Ascending aorta (tissue), 2 donors: Measurements from ENCODE around the gene VSIG10L. TPM values are rescaled to one million over a fixed set of nuclear protein-coding genes. Genes with fewer than 3 reads are reported as not detected.

Experiments
- DNase-seq, 2 donors: peaks; one replicate each; pipeline ENCODE4 v3.0.0-alpha.2; 2019; ENCODE audit warnings: low spot score in 2 of 2
- H3K27ac ChIP-seq, 2 donors: fragments of 200-600 bp; sonication (generic); one replicate each; pipeline ENCODE4 v1.5.1; 2016 to 2017; ENCODE audit warnings: mild to moderate bottlenecking in 1 of 2
- H3K27me3 ChIP-seq: fragments of 200-600 bp; sonication (generic); one replicate; pipeline ENCODE4 v1.5.1; 2017
- H3K36me3 ChIP-seq, 2 donors: fragments of 200-600 bp; sonication (generic); one replicate each; pipeline ENCODE4 v1.5.1; 2016
- H3K4me1 ChIP-seq, 2 donors: fragments of 200-600 bp; sonication (generic); one replicate each; pipeline ENCODE4 v1.5.1; 2016 to 2017; ENCODE audit warnings: mild to moderate bottlenecking in 1 of 2
- H3K4me3 ChIP-seq, 2 donors: fragments of 200-600 bp; sonication (generic); one replicate each; pipeline ENCODE4 v1.5.1; 2016 to 2017; ENCODE audit warnings: mild to moderate bottlenecking in 1 of 2
- H3K9me3 ChIP-seq, 2 donors: fragments of 200-600 bp; sonication (generic); one replicate each; pipeline ENCODE4 v1.5.1; 2016
- CTCF ChIP-seq, 3 experiments: fragments of 200-600 bp in 2 of 3; fragments of 450-650 bp in 1 of 3; sonication (generic) in 2 of 3; IDR thresholded peaks; one replicate each; pipeline ENCODE4 v1.5.1; 2016 to 2019; ENCODE audit warnings: antibody characterized with exemption in 3 of 3, mild to moderate bottlenecking in 1 of 3, moderate library complexity in 1 of 3
- intact Hi-C: fragments of 100-400 bp; cut with DNase I; formaldehyde crosslinking; loops from one replicate; pipeline ENCODE4 v1.15.1; 2023
- total RNA-seq: library from RNA; depleted of rRNA; stranded (reverse); fragments of >200 nt; gene quantifications from one replicate; pipeline ENCODE4 v1.1.0, GENCODE V29; 2016

VSIG10L gene
- total RNA-seq, 1 donor from 2014 or later = 1.4 TPM

GRCh38 chr19:51292971-51293370 is 49.0 kb downstream of the VSIG10L start:
- intact Hi-C loops = no loop called here
- Histone ChIP-seq H3K4me3 (no peak overlapping the region), H3K27ac (no peak overlapping the region), H3K4me1 (no peaks in the 10 kb centered on the region), H3K27me3 (no peaks in the 10 kb centered on the region), H3K36me3 (no peaks in the 10 kb centered on the region), H3K9me3 (no peaks in the 10 kb centered on the region)
- TF ChIP-seq CTCF (IDR thresholded peaks at IDR 0.05) = no peak
- DNase-seq = no peak

- Histone ChIP-seq H3K4me1 (no peaks in the 10 kb centered on the region), H3K36me3 (no peaks in the 10 kb centered on the region), H3K9me3 (no peaks in the 10 kb centered on the region), H3K27ac (no peak overlapping the region), H3K4me3 (no peak overlapping the region), H3K27me3 (no peaks in the 10 kb centered on the region)
- no peak for TF ChIP-seq CTCF (IDR thresholded peaks at IDR 0.05)
- no peak for DNase-seq
- intact Hi-C loops = no loop called here
Measured at GRCh38 chr19:51289635-51290034, 52.3 kb downstream of the VSIG10L start.

GRCh38 chr19:51285682-51286081 is 56.3 kb downstream of the VSIG10L start:
- Histone ChIP-seq H3K27me3 (no peaks in the 10 kb centered on the region), H3K4me3 (no peak overlapping the region), H3K27ac (no peak overlapping the region), H3K36me3 (no peaks in the 10 kb centered on the region), H3K9me3 (no peaks in the 10 kb centered on the region), H3K4me1 (no peaks in the 10 kb centered on the region)
- no peak for TF ChIP-seq CTCF (IDR thresholded peaks at IDR 0.05)
- intact Hi-C loops = no loop called here
- no peak for DNase-seq

- Histone ChIP-seq H3K27me3 (no peaks in the 10 kb centered on the region), H3K4me3 (no peak overlapping the region), H3K9me3 (no peaks in the 10 kb centered on the region), H3K4me1 (no peaks in the 10 kb centered on the region), H3K27ac (no peak overlapping the region), H3K36me3 (no peaks in the 10 kb centered on the region)
- no peak for TF ChIP-seq CTCF (IDR thresholded peaks at IDR 0.05)
- intact Hi-C loops = no loop called here
- no peak for DNase-seq
Measured at GRCh38 chr19:51282335-51282734, 59.6 kb downstream of the VSIG10L start.

Other genes starting within 250 kb of the VSIG10L start
- 8.9 TPM for gene CTU1, start 233.7 kb downstream of the VSIG10L start, total RNA-seq
- 0.85 TPM for gene SIGLEC9, start 217.2 kb downstream of the VSIG10L start, total RNA-seq
- gene SIGLEC7, start 199.8 kb downstream of the VSIG10L start, total RNA-seq = 4.8 TPM
- 1.3 TPM for gene CD33, start 117.1 kb downstream of the VSIG10L start, total RNA-seq
- gene SIGLECL1, start 91.1 kb downstream of the VSIG10L start, total RNA-seq = not detected
- gene IGLON5, start 30.5 kb downstream of the VSIG10L start, total RNA-seq = 4.9 TPM
- 42.5 TPM for gene ETFB, start 24.2 kb upstream of the VSIG10L start, total RNA-seq
- not detected for gene CLDND2, start 26.9 kb upstream of the VSIG10L start, total RNA-seq
- 30.2 TPM for gene NKG7, start 30.5 kb upstream of the VSIG10L start, total RNA-seq
- gene LIM2, start 45.8 kb upstream of the VSIG10L start, total RNA-seq = not detected
- gene C19orf84, start 48.5 kb upstream of the VSIG10L start, total RNA-seq = not detected
- 5.4 TPM for gene SIGLEC10, start 75.5 kb upstream of the VSIG10L start, total RNA-seq
- not detected for gene SIGLEC8, start 116.3 kb upstream of the VSIG10L start, total RNA-seq
- gene CEACAM18, start 136.4 kb upstream of the VSIG10L start, total RNA-seq = not detected
- not detected for gene SIGLEC12, start 159.7 kb upstream of the VSIG10L start, total RNA-seq
- gene SIGLEC6, start 189.5 kb upstream of the VSIG10L start, total RNA-seq = 6.6 TPM
- gene ZNF175, start 229.1 kb upstream of the VSIG10L start, total RNA-seq = 6.1 TPM